HS-27A (cell line): ENCODE measurements around the gene CABP2.
A peak's percentile ranks its signal among the peaks of the same experiment; 100 is the strongest.
"Not testable (repeated sequence)": the region's sequence is repeated elsewhere in the genome, so short reads cannot be mapped to it uniquely, and the experiment has no call there.

Experiments
- DNase-seq: peaks from one replicate; pipeline ENCODE4 v3.0.0-alpha.2; 2012; ENCODE audit warnings: low read depth, missing footprints

CABP2 gene

GRCh38 chr11:67494371-67495233, 28.6 kb downstream of the CABP2 start:
- no peak for DNase-seq

GRCh38 chr11:67493548-67494370, 29.5 kb downstream of the CABP2 start:
- DNase-seq, result no peak

DNA sequence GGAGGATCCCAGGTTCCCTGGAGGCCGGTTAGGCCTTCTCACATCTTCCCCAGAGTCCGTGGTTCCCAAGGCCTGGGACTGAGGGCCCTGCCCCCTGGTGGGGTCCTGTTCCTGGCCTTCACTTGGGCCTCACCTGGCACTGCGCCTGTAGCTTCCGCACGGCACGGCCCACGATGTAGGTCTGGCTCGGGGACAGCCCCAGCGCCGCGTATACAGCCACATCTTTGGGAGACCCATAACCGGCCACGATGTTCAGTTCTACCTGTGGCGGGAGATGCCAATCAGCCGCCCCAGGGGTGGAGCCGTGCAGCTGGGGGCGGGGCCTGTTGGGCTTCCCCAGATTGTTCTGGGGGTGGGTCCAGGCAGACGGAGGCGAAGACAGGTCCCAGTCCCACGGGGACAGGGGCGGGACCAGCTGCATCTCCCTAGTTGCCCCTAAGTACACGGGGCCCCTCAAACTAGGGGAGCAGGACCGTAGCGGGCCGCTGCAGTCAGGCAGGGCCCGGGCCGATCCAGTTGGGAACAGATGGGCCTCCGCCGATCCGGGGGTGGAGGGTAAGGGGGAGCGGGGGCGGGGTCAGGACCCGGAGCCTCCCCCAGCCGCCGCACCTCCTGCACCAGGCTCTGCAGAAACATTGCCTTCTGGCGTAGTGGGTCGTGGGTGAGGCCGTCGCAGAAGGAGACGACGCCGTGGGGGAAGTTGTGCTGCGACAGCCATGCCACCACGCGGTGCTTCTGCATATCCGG, 30.3 kb downstream of the CABP2 start:
- no peak for DNase-seq

GRCh38 chr11:67492069-67492727, 31.0 kb downstream of the CABP2 start:
- DNase-seq, result no peak

DNA sequence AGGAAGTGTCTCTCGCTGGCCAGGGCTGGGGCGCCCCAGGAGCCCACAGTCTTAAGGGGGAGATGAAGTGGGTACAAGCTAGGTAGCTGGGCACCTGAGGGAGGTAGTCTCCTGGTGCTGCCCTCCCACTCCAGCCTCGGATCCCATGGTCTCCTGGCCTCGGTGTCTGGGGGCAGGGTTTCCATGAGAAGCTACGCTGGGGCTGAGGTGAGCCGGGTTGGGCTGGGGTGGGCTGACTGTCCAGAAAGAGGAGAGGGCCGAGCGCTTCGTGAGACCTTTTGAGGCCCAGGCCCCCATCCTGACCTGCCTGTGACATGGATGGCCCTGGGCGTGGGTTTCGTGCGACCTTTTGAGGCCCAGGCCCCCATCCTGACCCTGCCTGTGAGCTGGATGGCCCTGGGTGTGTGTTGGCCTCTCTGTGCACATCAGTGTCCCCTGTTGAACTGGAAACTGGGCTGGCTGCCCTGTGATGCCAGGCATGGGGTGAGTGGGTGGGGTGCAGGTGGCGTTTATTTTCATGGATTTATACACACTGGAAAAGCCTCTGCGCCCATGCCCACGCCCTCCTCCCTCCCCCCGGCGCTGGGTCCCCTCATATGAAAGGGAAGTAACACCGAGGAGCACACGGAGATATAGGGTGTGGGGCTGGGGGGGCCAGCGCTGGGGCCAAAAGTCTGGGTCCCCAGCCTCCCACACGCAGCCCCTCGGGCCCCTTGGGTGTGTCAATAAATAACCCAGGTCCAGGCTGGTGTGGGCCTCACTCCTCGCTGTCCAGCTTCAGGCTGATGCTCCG, 31.8 kb downstream of the CABP2 start:
- DNase-seq, result no peak

DNA sequence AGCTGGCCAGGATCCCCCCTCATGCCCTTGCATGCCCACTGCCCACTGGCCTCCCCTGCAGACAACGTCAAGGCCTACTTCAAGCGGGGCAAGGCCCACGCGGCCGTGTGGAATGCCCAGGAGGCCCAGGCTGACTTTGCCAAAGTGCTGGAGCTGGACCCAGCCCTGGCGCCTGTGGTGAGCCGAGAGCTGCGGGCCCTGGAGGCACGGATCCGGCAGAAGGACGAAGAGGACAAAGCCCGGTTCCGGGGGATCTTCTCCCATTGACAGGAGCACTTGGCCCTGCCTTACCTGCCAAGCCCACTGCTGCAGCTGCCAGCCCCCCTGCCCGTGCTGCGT, 32.5 kb downstream of the CABP2 start:
- no peak for DNase-seq

GRCh38 chr11:67489885-67490726, 33.1 kb downstream of the CABP2 start:
- no peak for DNase-seq

DNA sequence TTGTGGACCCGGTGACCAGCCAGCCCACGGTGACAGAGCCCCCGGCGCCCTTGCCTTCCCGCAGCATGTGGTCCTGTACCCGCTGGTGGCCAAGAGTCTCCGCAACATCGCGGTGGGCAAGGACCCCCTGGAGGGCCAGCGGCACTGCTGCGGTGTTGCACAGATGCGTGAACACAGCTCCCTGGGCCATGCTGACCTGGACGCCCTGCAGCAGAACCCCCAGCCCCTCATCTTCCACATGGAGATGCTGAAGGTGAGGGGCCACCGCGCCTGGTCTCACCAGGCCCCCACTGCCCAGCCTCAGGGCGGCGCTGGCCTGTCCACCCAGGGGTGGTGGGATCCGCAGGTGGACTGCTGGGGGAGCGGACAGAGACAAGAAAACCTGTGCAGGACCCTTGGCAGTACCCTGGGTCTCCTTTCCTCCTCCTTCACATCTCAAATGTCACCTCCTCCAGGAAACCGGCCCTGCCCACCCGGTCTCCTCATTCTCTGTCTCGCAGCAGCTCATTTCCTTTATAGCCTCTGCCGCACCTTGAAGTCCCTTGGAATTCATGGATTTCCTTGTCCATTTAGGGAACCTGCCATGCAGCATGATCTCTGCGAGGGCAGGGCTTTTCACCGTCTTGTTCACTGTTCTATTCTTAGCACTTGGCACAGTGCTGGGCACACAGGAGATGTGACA, 33.9 kb downstream of the CABP2 start:
- no peak for DNase-seq

DNA sequence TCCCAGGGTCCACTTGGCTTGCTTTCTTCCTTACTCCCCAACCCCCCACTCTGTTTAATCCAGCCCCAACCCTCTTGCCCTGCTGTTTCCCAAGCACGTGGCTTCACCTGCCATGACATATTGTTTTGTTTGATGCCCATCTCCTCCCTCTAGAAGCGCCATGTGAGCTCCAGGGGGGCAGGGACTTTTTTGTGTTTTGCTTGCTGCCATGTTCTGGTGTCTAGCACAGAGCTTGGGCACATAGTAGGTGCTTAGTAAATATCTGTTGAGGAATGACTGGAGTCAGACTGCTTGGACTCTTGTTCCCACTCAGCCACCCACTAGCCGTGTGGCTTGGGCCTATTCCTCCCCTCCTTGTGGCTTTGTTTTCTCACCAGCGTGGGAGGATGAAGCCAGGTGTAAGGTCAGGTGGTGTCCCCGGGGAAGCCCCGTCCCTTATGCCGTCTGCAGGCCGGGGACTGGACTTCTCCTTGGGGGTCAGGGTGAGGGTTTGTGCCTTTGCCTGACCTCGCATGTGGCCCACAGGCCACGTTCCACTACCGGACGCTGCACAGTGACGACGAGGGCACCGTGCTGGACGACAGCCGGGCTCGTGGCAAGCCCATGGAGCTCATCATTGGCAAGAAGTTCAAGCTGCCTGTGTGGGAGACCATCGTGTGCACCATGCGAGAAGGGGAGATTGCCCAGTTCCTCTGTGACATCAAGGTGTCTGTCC, 36.6 kb downstream of the CABP2 start:
- no peak for DNase-seq

DNA sequence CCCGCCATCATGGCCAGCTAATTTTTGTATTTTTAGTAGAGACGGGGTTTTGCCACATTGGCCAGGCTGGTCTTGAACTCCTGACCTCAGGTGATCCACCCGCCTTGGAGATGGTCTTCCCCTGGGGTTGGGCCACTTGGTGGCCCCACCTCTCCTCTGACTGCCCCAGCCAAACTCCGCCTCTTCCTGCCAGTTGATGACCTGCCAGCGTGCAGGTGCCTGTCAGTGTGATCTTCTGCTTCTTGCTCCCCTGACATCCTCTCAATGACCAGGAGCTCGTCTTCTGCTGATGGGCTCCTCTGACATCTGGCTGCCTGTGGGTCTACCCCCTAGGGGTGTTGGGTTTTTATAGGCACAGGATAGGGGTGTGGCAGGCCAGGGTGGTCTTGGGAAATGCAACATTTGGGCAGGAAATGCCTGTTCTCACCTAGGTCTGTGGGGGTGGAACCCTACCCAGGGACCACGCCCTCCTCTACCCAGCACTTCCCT, 37.3 kb downstream of the CABP2 start:
- DNase-seq, result not testable (repeated sequence)

- no peak for DNase-seq
These were observed 38.4 kb downstream of the CABP2 start for GRCh38 chr11:67484847-67485311.

DNA sequence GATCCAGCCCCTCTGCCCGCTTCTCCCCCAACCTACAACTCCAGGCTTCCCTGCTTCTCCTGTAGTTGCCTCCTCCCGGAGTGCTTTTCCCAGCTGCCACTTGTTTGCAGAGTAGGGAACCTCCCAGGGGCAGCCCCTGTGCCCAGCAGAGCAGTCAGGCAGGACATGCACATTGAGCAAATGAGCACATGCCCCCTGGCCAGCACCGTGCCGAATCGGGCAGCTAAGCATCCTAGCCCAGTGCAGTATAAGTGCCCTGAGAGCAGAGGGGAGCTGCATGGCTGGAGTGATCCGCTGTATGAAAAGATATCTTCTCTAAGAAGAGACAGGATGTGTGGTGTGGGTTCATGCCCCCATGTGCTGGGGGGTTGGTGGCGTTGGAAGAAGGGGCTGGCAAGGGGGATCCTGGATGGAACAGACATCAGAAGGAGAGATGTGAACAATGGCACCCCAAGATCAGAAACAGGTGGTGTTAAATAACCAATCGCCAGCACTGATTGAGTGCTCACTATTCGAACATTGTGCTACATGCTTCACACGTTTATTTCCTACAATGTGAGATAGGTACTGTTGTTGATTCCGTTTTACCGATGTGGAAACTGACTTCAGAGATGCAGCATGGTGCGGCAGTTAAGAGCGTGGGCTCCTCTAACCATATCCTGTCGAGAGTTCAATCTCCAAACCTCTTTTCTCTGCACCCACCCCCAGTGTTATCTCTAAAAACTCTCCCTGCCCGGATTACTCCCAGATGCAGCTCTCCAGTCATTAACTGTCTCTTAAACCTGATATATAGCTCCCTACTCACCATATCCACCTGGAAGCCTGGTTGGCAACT, 39.2 kb downstream of the CABP2 start:
- DNase-seq, result no peak

GRCh38 chr11:67482827-67483798, 40.1 kb downstream of the CABP2 start, which contains the start of gene AIP:
Gene AIP (plus strand): TSS chr11:67483026. CDS start chr11:67483159, 133 bp downstream.
- peak; percentile 98 for DNase-seq

GRCh38 chr11:67482275-67482826, 40.9 kb downstream of the CABP2 start:
- DNase-seq, result no peak

GRCh38 chr11:67477344-67478050, 45.7 kb downstream of the CABP2 start:
- not testable (repeated sequence) for DNase-seq
